ENCODE results near the gene ATAD3C. TPM values are rescaled to one million over a fixed set of nuclear protein-coding genes. Genes with fewer than 3 reads are reported as not detected.
A peak's percentile ranks its signal among the peaks of the same experiment; 100 is the strongest.
"Not testable (repeated sequence)": the region's sequence is repeated elsewhere in the genome, so short reads cannot be mapped to it uniquely, and the experiment has no call there.

The ATAD3C gene
- total RNA-seq, 1 donor from 2014 or later, result not detected

DNA sequence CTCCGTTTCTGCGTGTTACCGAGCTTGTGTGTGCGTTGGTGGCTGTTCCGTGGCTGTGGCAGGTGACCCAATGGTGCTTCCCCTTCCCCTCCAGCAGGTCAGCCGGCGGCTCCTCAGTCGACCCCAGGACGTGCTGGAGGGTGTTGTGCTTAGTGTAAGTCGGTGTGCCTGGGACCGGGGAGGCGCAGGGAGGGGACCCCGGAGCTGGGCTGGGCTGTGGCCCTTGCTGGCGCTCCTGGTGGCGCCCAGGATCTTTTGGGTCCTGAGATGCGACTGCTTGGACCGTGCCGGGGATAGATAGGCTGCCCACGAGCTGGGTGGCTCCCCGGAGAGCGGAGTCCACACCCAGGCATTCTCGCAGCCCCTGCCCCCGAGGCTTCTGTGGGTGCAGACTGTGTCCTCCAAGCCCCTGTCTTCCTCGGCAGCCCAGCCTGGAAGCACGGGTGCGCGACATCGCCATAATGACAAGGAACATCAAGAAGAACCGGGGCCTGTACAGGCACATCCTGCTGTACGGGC, 5.9 kb downstream of the ATAD3C start:
- intact Hi-C loops (cut with DNase I), result no loop called here
- no peak for DNase-seq (ENCODE audit: extremely low spot score in 2 of 2)
- Histone ChIP-seq H3K36me3 (no peaks in the 10 kb centered on the region), H3K4me1 (no peaks in the 10 kb centered on the region), H3K27me3 (no peaks in the 10 kb centered on the region), H3K4me3 (no peak overlapping the region), H3K27ac (no peak overlapping the region), H3K9me3 (no peaks in the 10 kb centered on the region)
- no peak for TF ChIP-seq POLR2AphosphoS5 (IDR thresholded peaks at IDR 0.05; ENCODE audit: insufficient read depth in 1 of 2, low read depth in 1 of 2)
- TF ChIP-seq, protein P1, sequence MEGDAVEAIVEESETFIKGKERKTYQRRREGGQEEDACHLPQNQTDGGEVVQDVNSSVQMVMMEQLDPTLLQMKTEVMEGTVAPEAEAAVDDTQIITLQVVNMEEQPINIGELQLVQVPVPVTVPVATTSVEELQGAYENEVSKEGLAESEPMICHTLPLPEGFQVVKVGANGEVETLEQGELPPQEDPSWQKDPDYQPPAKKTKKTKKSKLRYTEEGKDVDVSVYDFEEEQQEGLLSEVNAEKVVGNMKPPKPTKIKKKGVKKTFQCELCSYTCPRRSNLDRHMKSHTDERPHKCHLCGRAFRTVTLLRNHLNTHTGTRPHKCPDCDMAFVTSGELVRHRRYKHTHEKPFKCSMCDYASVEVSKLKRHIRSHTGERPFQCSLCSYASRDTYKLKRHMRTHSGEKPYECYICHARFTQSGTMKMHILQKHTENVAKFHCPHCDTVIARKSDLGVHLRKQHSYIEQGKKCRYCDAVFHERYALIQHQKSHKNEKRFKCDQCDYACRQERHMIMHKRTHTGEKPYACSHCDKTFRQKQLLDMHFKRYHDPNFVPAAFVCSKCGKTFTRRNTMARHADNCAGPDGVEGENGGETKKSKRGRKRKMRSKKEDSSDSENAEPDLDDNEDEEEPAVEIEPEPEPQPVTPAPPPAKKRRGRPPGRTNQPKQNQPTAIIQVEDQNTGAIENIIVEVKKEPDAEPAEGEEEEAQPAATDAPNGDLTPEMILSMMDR (IDR thresholded peaks at IDR 0.05), result no peak
- no peak for TF ChIP-seq POLR2A (IDR thresholded peaks at IDR 0.05)

DNA sequence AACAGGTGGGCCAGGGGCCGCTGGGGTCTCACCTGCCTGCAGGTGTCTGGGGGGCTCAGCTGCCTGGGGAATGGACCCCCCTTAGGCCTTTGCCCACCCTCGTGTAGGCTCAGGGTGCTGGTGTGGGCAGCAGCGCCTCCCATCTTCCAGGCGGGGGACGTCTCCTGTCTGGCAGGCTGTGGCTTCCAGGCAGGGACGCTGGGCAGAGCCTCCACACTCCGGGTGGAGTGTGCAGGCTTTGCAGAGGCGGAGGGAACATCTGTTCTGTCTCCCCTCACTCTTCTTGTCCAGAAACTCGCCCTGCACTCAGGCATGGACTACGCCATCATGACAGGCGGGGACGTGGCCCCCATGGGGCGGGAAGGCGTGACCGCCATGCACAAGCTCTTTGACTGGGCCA, 6.4 kb downstream of the ATAD3C start:
- DNase-seq (ENCODE audit: extremely low spot score in 2 of 2); H3K27me3 ChIP-seq; H3K4me1 ChIP-seq; H3K36me3 ChIP-seq; intact Hi-C loops (cut with DNase I); H3K9me3 ChIP-seq; H3K27ac ChIP-seq; H3K4me3 ChIP-seq: not testable (repeated sequence)

DNA sequence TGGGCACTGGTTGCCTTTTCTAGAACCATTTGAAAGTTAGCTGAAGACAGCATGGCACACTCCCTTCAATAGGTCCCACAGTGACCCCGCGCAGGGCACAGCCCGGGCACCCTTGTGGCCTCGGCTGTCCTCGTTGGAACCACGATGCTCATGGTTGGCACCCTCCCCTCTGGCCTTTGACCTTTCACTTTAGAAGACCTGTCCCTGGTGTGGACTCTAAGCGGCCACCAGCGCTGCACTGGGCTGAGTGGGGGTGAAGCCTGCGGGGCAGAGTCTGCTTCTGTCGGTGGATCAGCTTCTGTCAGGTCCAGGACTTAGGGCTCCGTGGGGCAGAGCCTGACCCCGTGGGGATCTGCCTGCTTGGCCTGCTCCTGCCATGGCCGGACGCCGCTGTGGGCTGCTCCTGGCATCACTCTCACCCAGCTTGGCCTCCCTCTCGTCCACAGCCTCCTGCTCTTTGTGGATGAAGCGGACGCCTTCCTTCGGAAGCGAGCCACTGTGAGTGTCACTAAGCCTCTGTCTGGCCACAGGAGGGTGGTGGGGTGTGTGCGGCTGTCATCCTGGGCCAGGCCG, 7.3 kb downstream of the ATAD3C start:
- H3K36me3 ChIP-seq; intact Hi-C loops (cut with DNase I); H3K4me3 ChIP-seq; DNase-seq (ENCODE audit: extremely low spot score in 2 of 2); H3K27ac ChIP-seq; H3K9me3 ChIP-seq; H3K4me1 ChIP-seq; H3K27me3 ChIP-seq: not testable (repeated sequence)

DNA sequence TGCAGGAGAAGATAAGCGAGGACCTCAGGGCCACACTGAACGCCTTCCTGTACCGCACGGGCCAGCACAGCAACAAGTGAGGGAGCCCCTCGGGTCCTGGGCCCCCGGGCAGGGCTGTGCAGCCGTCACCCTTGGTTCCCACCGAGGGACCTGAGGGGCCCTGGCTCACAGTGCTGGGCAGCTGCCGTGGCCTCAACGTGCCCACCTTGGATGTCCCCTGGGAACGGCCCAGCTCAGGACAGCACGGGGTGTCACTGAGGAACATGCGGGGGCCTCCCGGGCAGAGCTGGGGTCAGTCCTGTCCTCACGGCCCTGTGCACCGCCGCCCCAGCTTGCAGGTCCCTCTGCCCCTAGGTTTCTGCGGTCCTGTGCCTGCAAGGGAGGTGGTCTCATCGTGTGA, 9.7 kb downstream of the ATAD3C start:
- DNase-seq (ENCODE audit: extremely low spot score in 2 of 2); H3K27ac ChIP-seq; H3K4me1 ChIP-seq; H3K27me3 ChIP-seq; H3K9me3 ChIP-seq; intact Hi-C loops (cut with DNase I); H3K4me3 ChIP-seq; H3K36me3 ChIP-seq: not testable (repeated sequence)

DNA sequence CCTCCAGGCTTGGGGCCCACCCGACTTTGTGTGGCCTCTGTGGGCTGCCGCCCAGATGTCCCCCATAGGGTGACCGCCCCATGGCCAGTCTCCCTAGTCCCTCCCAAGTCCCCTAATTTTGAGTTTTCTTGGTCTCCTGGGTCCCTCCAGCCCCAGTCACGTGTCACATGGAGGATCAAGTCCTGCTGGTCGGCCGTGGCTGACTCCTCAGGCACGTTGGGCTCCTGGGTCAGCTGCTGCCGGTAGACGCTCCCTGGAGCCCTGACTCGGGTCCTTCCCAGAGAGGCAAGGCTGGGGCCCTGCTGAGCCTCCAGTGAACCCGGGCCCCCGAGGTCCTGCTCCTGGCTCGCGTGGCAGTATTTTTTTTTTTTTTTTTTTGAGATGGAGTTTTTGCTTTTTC, 10.2 kb downstream of the ATAD3C start:
- intact Hi-C loops (cut with DNase I); H3K36me3 ChIP-seq; H3K4me3 ChIP-seq; H3K27me3 ChIP-seq; DNase-seq (ENCODE audit: extremely low spot score in 2 of 2); H3K4me1 ChIP-seq; H3K27ac ChIP-seq; H3K9me3 ChIP-seq: not testable (repeated sequence)

DNA sequence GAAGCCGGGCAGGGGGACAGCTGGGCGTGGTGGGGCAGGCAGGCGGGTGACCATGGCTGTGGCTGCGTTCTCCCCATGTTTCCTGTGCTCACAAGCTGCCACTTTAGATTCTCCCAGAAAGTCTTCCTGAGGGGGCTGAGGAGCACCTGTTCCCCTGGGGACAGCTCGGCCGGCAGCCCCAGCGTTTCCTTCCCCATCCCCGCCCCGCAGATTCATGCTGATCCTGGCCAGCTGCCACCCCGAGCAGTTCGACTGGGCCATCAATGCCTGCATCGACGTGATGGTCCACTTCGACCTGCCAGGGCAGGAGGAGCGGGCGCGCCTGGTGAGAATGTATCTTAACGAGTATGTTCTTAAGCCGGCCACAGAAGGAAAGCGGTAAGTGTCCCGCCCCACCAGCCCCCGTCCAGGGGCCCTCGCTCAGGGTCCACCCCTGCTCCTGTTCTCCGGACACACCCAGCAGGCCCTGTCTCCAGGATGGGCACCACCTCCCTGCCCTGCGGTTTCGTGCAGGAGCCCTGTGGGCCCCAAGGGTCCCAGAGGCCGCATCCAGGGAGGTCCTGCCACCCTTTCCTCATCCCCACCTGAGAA, 11.1 kb downstream of the ATAD3C start:
- Histone ChIP-seq H3K36me3 (no peaks in the 10 kb centered on the region), H3K9me3 (no peaks in the 10 kb centered on the region), H3K4me3 (no peak overlapping the region), H3K4me1 (no peaks in the 10 kb centered on the region), H3K27ac (no peak overlapping the region), H3K27me3 (no peaks in the 10 kb centered on the region)
- TF ChIP-seq POLR2AphosphoS5 (IDR thresholded peaks at IDR 0.05; ENCODE audit: insufficient read depth in 1 of 2, low read depth in 1 of 2) (no peak), POLR2A (IDR thresholded peaks at IDR 0.05) (no peak)
- TF ChIP-seq, protein P1 (IDR thresholded peaks at IDR 0.05), result no peak
- DNase-seq (ENCODE audit: extremely low spot score in 2 of 2), result no peak
- intact Hi-C loops (cut with DNase I), result no loop called here

DNA sequence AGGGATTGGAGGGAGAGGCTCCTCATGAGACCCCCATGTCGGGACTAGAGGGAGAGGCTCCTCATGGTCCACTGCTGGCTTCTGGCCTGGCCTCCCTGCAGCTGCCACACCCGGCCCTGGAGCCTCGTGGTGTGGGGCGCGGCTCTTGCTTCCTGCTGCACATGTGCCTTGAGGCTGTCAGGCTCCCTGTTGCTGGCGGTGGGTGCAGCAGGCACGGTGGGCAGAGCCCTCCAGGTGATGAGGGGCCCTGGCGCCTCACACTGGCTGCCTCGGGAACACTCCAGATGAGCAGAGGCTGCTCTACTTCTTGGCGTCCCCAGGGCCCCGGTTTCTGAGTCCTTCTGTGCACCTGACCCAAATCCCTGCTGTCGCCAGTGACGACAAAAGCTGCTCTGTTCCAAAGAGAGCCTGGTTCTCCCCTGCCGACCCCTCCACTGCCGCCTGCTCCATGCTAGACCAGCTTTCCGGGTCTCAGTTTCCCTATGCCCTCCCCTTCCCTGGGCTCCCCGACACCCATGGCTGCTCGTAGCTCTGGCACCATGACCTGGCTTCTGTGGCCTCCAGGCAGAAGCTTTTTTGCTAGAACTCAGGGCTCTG, 12.3 kb downstream of the ATAD3C start:
- H3K27me3 ChIP-seq, result no peaks in the 10 kb centered on the region
- H3K36me3 ChIP-seq, result no peaks in the 10 kb centered on the region
- DNase-seq (ENCODE audit: extremely low spot score in 2 of 2), result no peak
- H3K27ac ChIP-seq, result no peak overlapping the region
- intact Hi-C loops (cut with DNase I), result no loop called here
- TF ChIP-seq, protein P1 (IDR thresholded peaks at IDR 0.05), result no peak
- TF ChIP-seq POLR2A (IDR thresholded peaks at IDR 0.05), result no peak
- no peak for TF ChIP-seq POLR2AphosphoS5 (IDR thresholded peaks at IDR 0.05; ENCODE audit: insufficient read depth in 1 of 2, low read depth in 1 of 2)
- no peaks in the 10 kb centered on the region for H3K9me3 ChIP-seq
- H3K4me3 ChIP-seq, result peak overlapping the region in 1 of 2 donors; percentile 6
- no peaks in the 10 kb centered on the region for H3K4me1 ChIP-seq

Measured in vagina (tissue), 2 donors.